K562 (cell line): ENCODE results near the gene ENOX2. TPM values are rescaled to one million over a fixed set of nuclear protein-coding genes. Genes with fewer than 3 reads are reported as not detected.

Experiments
- ATAC-seq: fragments of 200-7000 bp; cut with Tn5 transposase; 3 replicates; pipeline ENCODE4 v1.9.1; 2020; ENCODE audit warnings: moderate library complexity
- BruUV-seq: library from RNA; stranded (reverse); fragments of 400-500 nt; replicated peaks from 2 replicates; lab custom pipeline; 2021; lab: Mats Ljungman, UMichigan
- CTCF ChIA-PET: fragments of 300-600 bp; formaldehyde crosslinking; extraction: SDS; loops from one replicate; lab custom pipeline; 2021; ENCODE audit warnings: low intra/inter-chr PET ratio; lab: Yijun Ruan, JAX
- POLR2A ChIA-PET: fragments of 300-600, 350-650 bp; sonication (Branson Sonifier 250); formaldehyde crosslinking; extraction: SDS; loops from one replicate; lab custom pipeline; 2021; ENCODE audit warnings: antibody characterized with exemption, inconsistent platforms; lab: Yijun Ruan, JAX
- DNase-seq, 4 experiments: peaks; one replicate each; pipeline versions ENCODE4 v3.0.0 to v3.0.0-alpha.2; 2011 to 2018; ENCODE audit warnings: low spot score in 3 of 4, mixed read lengths in 3 of 4; ENCODE audit errors: extremely low read depth in 1 of 4
- FAIRE-seq: peaks from 2 replicates; lab custom pipeline; 2011; peaks lifted over from hg19 to GRCh38; lab: Jason Lieb, UNC
- H2AFZ ChIP-seq: 2 replicates; pipeline ENCODE4 v1.6.0; 2011; ENCODE audit warnings: low read depth, low read length, control low read depth, inconsistent platforms
- H3K27ac ChIP-seq: fragments of 200-600 bp; 3 replicates; pipeline ENCODE4 v1.8.0; 2011; ENCODE audit warnings: low read depth, mild to moderate bottlenecking, control low read depth, inconsistent platforms, low read length, moderate library complexity, mixed read lengths; ENCODE audit errors: extremely low read depth
- H3K27me3 ChIP-seq, 2 experiments: fragments of 300-600 bp in 1 of 2; 2 replicates in 1 of 2; 3 replicates in 1 of 2; pipeline versions ENCODE4 v1.6.0 to v1.8.0; 2011; ENCODE audit warnings: inconsistent platforms in 2 of 2, low read length in 2 of 2, mild to moderate bottlenecking in 1 of 2, mixed read lengths in 1 of 2, moderate library complexity in 1 of 2; ENCODE audit not compliant: control insufficient read depth in 2 of 2, insufficient read depth in 2 of 2
- H3K36me3 ChIP-seq: fragments of 300-600 bp; 3 replicates; pipeline ENCODE4 v1.8.0; 2011; ENCODE audit warnings: mild to moderate bottlenecking, low read length, inconsistent platforms; ENCODE audit not compliant: control insufficient read depth, insufficient read depth
- H3K4me1 ChIP-seq, 2 experiments: fragments of 200-600 bp in 1 of 2; replicated peaks in 1 of 2; 2 replicates in 1 of 2; 3 replicates in 1 of 2; pipeline versions ENCODE4 v1.5.1 to v1.8.0; 2011; ENCODE audit warnings: inconsistent platforms in 2 of 2, low read length in 2 of 2, mild to moderate bottlenecking in 1 of 2, mixed read lengths in 1 of 2, moderate library complexity in 1 of 2; ENCODE audit not compliant: control insufficient read depth in 2 of 2, insufficient read depth in 2 of 2
- H3K4me2 ChIP-seq: 2 replicates; pipeline ENCODE4 v1.6.1; 2011; ENCODE audit warnings: low read length, control low read depth, inconsistent platforms, mixed read lengths; ENCODE audit not compliant: insufficient read depth
- H3K4me3 ChIP-seq: fragments of 200-600 bp; sonication (generic), shearing (Covaris generic); 2 replicates; pipeline ENCODE4 v1.5.1; 2016; ENCODE audit warnings: control low read depth, inconsistent platforms
- H3K79me2 ChIP-seq: fragments of 200-600 bp; 3 replicates; pipeline ENCODE4 v1.8.0; 2011; ENCODE audit warnings: low read length, inconsistent platforms; ENCODE audit not compliant: control insufficient read depth, insufficient read depth
- H3K9ac ChIP-seq, 2 experiments: 2 replicates each; pipeline versions ENCODE4 v1.6.0 to v1.6.1; 2011; ENCODE audit warnings: low read depth in 2 of 2, low read length in 2 of 2, control low read depth in 1 of 2, inconsistent platforms in 1 of 2, mild to moderate bottlenecking in 1 of 2, mixed read lengths in 1 of 2; ENCODE audit not compliant: insufficient read depth in 1 of 2
- H3K9me1 ChIP-seq: one replicate; pipeline ENCODE4 v1.6.0; 2011; ENCODE audit warnings: inconsistent platforms, mild to moderate bottlenecking, low read length, moderate library complexity; ENCODE audit not compliant: control insufficient read depth, insufficient read depth
- H3K9me3 ChIP-seq: replicated peaks from 2 replicates; pipeline ENCODE4 v1.5.1; 2011; ENCODE audit warnings: low read depth, low read length, inconsistent platforms; ENCODE audit not compliant: control insufficient read depth, insufficient read depth
- H4K20me1 ChIP-seq: replicated peaks from 2 replicates; pipeline ENCODE4 v1.6.1; 2011; ENCODE audit warnings: low read length, inconsistent platforms, mixed read lengths; ENCODE audit not compliant: control insufficient read depth, insufficient read depth
- BACH1 ChIP-seq: fragments of 200-800 bp; sonication (Bioruptor generic); IDR thresholded peaks from 2 replicates; pipeline ENCODE4 v1.6.1; 2016; ENCODE audit warnings: missing genetic modification characterization, missing compliant biosample characterization
- BCL6 ChIP-seq: fragments of 250-450 bp; sonication (Bioruptor Pico); IDR thresholded peaks from 2 replicates; pipeline ENCODE4 v1.4.0; 2020
- MAFG ChIP-seq: fragments of 450-650 bp; conservative IDR thresholded peaks from 2 replicates; pipeline ENCODE4 v1.6.1; 2016; ENCODE audit warnings: missing genetic modification characterization, missing compliant biosample characterization
- RBM17 ChIP-seq: fragments of 200-400 bp; formaldehyde crosslinking; IDR thresholded peaks from 2 replicates; pipeline ENCODE4 v1.6.1; 2017; ENCODE audit warnings: low read depth, mild to moderate bottlenecking, low read length, borderline replicate concordance
- TRIM24 ChIP-seq, 2 experiments: fragments of 450-650 bp; IDR thresholded peaks; 2 replicates each; pipeline ENCODE4 v1.6.1; 2016
- XRCC5 ChIP-seq: fragments of 200-400 bp; formaldehyde crosslinking; IDR thresholded peaks from 2 replicates; pipeline ENCODE4 v1.6.1; 2017; ENCODE audit warnings: low read depth, mild to moderate bottlenecking, low read length
- WGBS: fragments of 100-300 bp; shearing (Covaris generic); methylation state at CpG from one replicate; pipeline ENCODE4 v1.1.6; 2016; ENCODE audit warnings: low coverage, mixed read lengths; ENCODE audit not compliant: insufficient coverage; ENCODE audit errors: missing lambda C conversion rate; 5-methylcytosine and 5-hydroxymethylcytosine counted together
- in situ Hi-C: fragments of 300-500 bp; cut with MboI; formaldehyde crosslinking; loops from 4 replicates; pipeline ENCODE4 v1.15.0; 2018; ENCODE audit warnings: inconsistent platforms, mixed read lengths
- intact Hi-C: fragments of 100-400 bp; cut with micrococcal nuclease; formaldehyde crosslinking; loops from 2 replicates; pipeline ENCODE4 v1.14.2; 2022
- polyA plus RNA-seq, 8 experiments: library from polyadenylated mRNA; depleted of rRNA in 4 of 8; stranded (reverse) in 5 of 8; unstranded in 3 of 8; fragments of >200 nt; fragmentation: Nextera tagmentation in 2 of 8; fragmentation: Illumina TruSeq in 1 of 8; extraction: Ambion mirVana in 2 of 8; extraction: Trizol in 1 of 8; gene quantifications; 2 replicates each; pipeline versions ENCODE4 v1.2.1 to v1.2.3, GENCODE V29; 2011 to 2014; ENCODE audit warnings: inconsistent platforms in 1 of 8, missing spikeins in 1 of 8
- total RNA-seq, 7 experiments: library from RNA; depleted of rRNA in 6 of 7; stranded (reverse); fragments of >200 nt in 6 of 7; fragmentation: Illumina TruSeq in 2 of 7; extraction: Trizol in 2 of 7; gene quantifications; 2 replicates each; pipeline versions ENCODE4 v1.2.1 to v1.2.3, GENCODE V29; 2011 to 2021; ENCODE audit warnings: low replicate concordance in 1 of 7
- TF ChIP-seq, protein P1 (sequence below): fragments of 250-450 bp; sonication (Bioruptor Pico); IDR thresholded peaks from 2 replicates; pipeline ENCODE4 v1.8.0; 2021; ENCODE audit warnings: moderate library complexity, mild to moderate bottlenecking, inconsistent platforms
- TF ChIP-seq, protein P2 (sequence below): IDR thresholded peaks from 3 replicates; pipeline ENCODE4 v1.6.1; 2011; ENCODE audit warnings: borderline replicate concordance, mild to moderate bottlenecking; ENCODE audit not compliant: insufficient read length, insufficient read depth
- TF ChIP-seq, protein P3 (sequence below): fragments of 250-450 bp; sonication (Bioruptor Pico); IDR thresholded peaks from 2 replicates; pipeline ENCODE4 v1.5.0; 2021; ENCODE audit warnings: mild to moderate bottlenecking, borderline replicate concordance
- TF ChIP-seq, protein P4 (sequence below): fragments of 250-450 bp; sonication (Bioruptor Pico); IDR thresholded peaks from 2 replicates; pipeline ENCODE4 v1.4.0; 2020; ENCODE audit warnings: borderline replicate concordance

The ENOX2 gene
- total and polyA plus RNA-seq, 9 of the 15 experiments (the other 6 are each of a cell fraction or from before 2014, with no cell fraction given) = 6.1 to 24.0 (median 13.8) TPM

DNA sequence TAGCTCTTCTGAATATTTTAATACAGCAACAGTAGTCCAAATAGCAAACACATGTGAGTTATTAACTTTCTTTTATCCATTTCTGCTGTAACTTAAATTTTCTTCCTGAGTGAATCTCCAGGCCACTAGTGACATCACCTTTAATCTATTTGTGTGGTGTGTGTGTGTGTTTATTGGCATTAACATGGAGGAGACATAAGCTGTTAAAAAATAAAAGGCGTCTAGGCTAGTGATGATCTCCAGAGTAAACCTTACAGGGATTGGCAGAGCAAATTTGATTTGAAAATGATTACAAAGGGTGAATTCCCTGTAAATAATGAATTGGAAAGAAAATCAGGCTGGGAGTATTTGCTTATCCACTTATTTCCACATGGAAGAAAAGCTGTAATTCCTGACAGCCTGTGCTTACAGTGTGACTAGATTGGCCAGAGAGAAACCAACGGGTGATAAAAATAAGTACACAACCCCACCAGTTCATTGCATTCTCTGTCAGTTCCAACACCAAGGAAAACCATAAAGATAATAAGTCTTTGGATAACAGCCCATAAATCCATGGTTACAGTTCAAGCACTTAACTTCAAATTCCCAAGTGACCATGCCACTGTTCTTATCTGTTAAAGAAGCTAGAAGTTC, 186.1 kb downstream of the ENOX2 start:
- no peak for ATAC-seq
- intact Hi-C loops = no loop called here
- TF ChIP-seq RBM17 = no peak
- TF ChIP-seq, protein P1, sequence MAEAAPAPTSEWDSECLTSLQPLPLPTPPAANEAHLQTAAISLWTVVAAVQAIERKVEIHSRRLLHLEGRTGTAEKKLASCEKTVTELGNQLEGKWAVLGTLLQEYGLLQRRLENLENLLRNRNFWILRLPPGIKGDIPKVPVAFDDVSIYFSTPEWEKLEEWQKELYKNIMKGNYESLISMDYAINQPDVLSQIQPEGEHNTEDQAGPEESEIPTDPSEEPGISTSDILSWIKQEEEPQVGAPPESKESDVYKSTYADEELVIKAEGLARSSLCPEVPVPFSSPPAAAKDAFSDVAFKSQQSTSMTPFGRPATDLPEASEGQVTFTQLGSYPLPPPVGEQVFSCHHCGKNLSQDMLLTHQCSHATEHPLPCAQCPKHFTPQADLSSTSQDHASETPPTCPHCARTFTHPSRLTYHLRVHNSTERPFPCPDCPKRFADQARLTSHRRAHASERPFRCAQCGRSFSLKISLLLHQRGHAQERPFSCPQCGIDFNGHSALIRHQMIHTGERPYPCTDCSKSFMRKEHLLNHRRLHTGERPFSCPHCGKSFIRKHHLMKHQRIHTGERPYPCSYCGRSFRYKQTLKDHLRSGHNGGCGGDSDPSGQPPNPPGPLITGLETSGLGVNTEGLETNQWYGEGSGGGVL (CRISPR knock-in tag) = no peak
- no peak for TF ChIP-seq MAFG (tag)
- TF ChIP-seq, protein P2, sequence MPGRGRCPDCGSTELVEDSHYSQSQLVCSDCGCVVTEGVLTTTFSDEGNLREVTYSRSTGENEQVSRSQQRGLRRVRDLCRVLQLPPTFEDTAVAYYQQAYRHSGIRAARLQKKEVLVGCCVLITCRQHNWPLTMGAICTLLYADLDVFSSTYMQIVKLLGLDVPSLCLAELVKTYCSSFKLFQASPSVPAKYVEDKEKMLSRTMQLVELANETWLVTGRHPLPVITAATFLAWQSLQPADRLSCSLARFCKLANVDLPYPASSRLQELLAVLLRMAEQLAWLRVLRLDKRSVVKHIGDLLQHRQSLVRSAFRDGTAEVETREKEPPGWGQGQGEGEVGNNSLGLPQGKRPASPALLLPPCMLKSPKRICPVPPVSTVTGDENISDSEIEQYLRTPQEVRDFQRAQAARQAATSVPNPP = no peak
- TF ChIP-seq BACH1 (tag) = no peak
- TF ChIP-seq, protein P3, sequence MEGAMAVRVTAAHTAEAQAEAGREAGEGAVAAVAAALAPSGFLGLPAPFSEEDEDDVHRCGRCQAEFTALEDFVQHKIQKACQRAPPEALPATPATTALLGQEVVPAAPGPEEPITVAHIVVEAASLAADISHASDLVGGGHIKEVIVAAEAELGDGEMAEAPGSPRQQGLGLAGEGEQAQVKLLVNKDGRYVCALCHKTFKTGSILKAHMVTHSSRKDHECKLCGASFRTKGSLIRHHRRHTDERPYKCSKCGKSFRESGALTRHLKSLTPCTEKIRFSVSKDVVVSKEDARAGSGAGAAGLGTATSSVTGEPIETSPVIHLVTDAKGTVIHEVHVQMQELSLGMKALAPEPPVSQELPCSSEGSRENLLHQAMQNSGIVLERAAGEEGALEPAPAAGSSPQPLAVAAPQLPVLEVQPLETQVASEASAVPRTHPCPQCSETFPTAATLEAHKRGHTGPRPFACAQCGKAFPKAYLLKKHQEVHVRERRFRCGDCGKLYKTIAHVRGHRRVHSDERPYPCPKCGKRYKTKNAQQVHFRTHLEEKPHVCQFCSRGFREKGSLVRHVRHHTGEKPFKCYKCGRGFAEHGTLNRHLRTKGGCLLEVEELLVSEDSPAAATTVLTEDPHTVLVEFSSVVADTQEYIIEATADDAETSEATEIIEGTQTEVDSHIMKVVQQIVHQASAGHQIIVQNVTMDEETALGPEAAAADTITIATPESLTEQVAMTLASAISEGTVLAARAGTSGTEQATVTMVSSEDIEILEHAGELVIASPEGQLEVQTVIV (CRISPR knock-in tag) = no peak
- no peak for TF ChIP-seq XRCC5
- no peak for TF ChIP-seq TRIM24 (IDR thresholded peaks at IDR 0.05)
- TF ChIP-seq BCL6 (CRISPR knock-in tag) = no peak
- TF ChIP-seq, protein P4, sequence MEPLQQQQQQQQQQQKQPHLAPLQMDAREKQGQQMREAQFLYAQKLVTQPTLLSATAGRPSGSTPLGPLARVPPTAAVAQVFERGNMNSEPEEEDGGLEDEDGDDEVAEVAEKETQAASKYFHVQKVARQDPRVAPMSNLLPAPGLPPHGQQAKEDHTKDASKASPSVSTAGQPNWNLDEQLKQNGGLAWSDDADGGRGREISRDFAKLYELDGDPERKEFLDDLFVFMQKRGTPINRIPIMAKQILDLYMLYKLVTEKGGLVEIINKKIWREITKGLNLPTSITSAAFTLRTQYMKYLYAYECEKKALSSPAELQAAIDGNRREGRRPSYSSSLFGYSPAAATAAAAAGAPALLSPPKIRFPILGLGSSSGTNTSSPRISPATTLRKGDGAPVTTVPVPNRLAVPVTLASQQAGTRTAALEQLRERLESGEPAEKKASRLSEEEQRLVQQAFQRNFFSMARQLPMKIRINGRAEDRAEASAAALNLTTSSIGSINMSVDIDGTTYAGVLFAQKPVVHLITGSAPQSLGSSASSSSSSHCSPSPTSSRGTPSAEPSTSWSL = no peak
- TF ChIP-seq, all 486 proteins: peak for 0
- CTCF ChIA-PET = no interaction called here
- no peaks in the 10 kb centered on the region for H3K27me3 ChIP-seq
- in situ Hi-C loops = no loop called here
- POLR2A ChIA-PET = interaction anchor here (1.4 to 1.9 kb wide), 2 partner anchors 14 to 20 kb away, joined by 4 read pairs; no protein-coding TSS in a partner anchor
- peaks cover 14 to 26% of the 10 kb centered on the region in 2 experiments for H3K4me1 ChIP-seq
- FAIRE-seq = no peak
- no peaks in the 10 kb centered on the region for H3K9me3 ChIP-seq
- H3K4me3 ChIP-seq = no peak overlapping the region
- no peak overlapping the region for H2AFZ ChIP-seq
- DNase-seq = no peak
- no peaks in the 10 kb centered on the region for H4K20me1 ChIP-seq
- BruUV-seq = no TSS peak
- H3K79me2 ChIP-seq = no peaks in the 10 kb centered on the region
- no peak overlapping the region for H3K9ac ChIP-seq
- H3K4me2 ChIP-seq = no peak overlapping the region
- H3K9me1 ChIP-seq = no peaks in the 10 kb centered on the region
- H3K36me3 ChIP-seq = no peaks in the 10 kb centered on the region; the same call in 2 of the 3 replicates
- WGBS = 40% methylated on average over 2 of the region's 2 CpGs
- H3K27ac ChIP-seq = no peak overlapping the region
